HG02763 (cell line): ENCODE results near the gene BTG3.

Experiments
- ATAC-seq: cut with Tn5 transposase; IDR thresholded peaks from one replicate; pipeline ENCODE4 v1.9.1; 2021; ENCODE audit warnings: mild to moderate bottlenecking, moderate library complexity; ENCODE audit not compliant: unreplicated experiment

Gene BTG3, protein sequence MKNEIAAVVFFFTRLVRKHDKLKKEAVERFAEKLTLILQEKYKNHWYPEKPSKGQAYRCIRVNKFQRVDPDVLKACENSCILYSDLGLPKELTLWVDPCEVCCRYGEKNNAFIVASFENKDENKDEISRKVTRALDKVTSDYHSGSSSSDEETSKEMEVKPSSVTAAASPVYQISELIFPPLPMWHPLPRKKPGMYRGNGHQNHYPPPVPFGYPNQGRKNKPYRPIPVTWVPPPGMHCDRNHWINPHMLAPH

DNA sequence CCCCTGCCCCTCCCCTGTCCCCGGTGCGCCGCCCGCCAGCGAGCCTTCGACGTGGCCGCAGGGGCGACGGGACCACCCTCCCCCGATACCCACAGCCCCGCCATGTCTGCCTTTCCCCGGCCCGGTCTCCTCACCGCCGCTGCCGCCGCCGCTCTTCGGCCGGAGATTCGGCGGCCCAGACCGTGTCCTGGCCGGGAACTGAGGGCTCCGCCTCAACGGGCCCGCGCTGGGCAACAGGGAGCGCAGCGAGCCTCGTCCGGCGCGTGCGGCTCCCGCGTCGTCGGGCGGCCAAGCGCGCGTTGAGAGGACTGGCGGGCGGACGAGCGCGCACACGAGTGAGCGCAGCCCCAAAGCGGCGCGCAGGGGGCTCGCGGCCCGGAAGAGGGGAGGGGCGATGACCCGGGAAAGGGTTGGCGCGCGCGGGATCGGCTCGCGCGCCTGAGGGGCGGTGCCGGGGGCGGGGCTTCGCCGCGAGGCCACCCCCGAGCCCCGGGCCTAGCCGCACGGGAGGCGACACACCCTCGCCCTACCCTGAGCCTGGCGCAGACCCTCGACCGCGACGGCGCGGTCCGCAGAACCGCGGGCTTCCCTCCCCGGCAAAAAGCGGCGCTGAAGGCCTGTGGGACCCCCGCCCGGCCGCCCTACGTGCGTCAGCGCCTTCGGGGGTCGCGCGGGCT lies at the start of gene BTG3:
Gene BTG3, minus strand, starts transcription at position 337 of the 677 bp plus-strand sequence. CDS start 3,757 bp downstream, outside the sequence.
- peak; percentile 78 for ATAC-seq

DNA sequence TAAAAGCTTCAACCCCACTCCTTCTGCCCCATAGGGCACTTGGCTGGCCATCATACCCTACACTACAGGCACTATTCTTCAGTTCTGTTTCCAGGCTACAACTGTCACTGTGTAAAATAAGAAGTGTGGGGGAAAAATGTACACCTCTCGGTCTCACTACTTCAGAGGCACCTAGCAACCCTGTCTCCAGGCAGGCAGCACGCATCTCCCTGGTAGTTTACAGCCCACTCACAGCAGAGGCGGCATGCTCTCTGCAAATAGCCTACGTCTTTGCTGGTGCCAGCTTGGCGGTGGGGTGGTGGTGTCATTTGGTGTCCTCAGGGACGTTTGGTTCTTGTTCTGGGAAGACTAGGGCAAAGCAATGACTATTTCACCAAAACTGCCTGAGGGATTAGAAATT lies 48.2 kb upstream of the BTG3 start:
- ATAC-seq, result no peak

GRCh38 chr21:17660452-17660851 lies 47.8 kb upstream of the BTG3 start:
- ATAC-seq, result no peak

GRCh38 chr21:17658931-17659330 lies 46.2 kb upstream of the BTG3 start:
- ATAC-seq, result no peak

GRCh38 chr21:17651526-17651925 lies 38.8 kb upstream of the BTG3 start:
- ATAC-seq, result no peak

DNA sequence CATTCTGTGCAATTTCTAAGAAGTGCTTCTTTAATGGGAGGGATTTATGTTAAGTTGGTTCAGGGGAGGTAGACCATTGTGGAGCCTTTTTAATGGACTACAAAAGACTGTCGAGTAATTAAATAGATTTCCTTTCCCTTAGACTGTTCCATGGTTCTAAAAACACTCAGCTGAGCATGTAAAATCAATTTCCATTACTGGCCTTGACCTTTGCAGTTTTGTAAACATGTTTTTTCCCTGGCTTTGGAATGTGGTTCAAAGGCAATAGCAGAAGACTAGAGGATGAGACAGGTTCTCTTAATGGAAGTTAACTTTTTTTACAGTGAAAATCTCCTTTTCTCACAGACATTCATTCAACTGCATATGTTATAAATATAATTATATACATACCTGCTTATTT lies 37.6 kb upstream of the BTG3 start:
- no peak for ATAC-seq

DNA sequence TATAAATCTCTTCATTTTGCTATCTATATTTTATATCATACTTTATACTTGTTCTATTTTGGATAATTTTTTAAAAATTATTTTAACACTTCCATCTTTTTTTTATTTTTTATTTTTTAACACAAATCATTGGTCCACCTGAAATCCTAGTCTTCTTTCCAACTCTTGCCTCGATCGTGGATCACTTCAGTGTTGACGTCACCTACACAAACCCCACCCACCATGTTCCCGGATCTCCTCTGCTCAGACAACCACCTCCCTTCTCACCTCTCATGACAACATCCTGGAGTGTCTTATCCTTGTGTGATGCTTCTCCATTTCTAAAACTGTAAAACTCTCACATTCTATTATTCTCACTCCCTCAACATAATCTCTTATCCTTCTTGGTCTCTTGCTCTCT lies 34.1 kb upstream of the BTG3 start:
- no peak for ATAC-seq

DNA sequence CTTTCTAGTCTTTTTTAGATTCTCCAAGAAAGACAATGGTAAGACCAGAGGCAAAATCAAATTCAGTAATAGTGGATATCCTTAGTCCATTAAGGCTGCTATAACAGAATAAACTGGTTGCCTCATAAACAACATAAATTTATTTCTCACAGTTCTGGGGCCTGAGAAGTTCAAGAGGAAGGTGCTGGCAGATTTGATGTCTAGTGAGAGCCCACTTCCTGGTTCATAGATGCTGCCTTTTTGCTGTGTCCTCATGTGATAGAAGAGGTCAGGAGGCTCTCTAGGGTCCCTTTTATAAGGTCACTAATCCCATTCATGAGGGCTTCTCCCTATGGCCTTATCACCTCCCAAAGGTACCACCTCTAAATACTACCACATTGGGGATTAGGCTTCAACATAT lies 31.5 kb upstream of the BTG3 start:
- no peak for ATAC-seq

DNA sequence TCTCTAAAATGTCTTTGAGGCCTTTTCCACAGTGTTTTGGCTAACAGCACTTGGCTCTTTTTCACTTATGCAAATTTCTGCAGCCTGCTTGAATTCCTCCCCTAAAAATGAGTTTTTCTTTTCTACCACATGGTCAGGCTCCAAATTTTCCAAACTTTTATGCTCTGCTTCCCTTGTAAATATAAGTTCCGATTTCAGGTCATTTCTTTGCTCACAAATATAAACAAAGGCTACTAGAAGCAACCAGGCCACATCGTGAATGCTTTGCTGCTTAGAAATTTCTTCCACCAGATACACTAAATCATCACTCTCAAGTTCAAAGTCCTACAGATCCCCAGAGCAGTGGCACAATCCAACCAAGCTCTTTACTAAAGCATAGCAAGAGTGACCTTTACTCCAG lies 28.1 kb upstream of the BTG3 start:
- ATAC-seq, result no peak

- no peak for ATAC-seq
Measured at GRCh38 chr21:17636711-17637110, 24.0 kb upstream of the BTG3 start.

- ATAC-seq, result no peak
Measured at GRCh38 chr21:17631195-17631594, 18.5 kb upstream of the BTG3 start.

DNA sequence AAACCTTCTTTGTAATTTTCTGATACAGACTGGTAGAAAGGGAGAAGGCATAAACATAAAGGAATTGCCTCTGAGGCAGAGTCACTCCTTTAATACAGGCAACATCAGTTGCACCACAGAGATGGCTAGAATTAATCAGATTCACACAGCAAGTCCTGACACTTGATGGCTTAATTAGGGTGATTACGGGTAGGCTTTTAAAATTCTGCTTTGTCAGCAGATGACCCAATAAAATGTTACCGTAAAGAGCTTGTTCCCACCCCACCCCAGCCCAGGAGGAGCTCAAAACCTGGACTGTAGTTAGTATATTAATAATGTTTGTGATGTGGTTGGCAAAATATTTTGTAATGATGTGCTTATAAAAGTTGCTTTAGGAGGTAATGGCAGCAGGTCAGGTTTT lies 9.3 kb upstream of the BTG3 start:
- no peak for ATAC-seq

DNA sequence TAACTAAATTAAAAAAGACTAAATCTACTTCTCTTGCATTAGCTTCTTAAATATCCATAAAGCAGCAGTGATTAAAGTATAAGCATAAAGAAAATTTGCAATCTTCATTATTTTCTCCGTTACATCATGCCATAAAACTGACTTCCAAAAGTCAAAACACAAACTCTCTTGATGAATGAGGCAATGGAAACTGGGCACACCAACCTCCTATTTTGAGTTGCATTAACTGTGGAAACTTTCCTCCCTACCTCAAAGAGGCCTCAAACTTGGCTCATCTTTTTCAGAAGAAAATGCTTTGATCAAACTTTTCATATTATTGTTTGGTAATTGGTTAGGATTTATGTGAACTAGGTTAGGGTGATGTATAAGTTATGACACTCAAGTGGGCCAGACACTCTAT lies 4.1 kb upstream of the BTG3 start:
- no peak for ATAC-seq

DNA sequence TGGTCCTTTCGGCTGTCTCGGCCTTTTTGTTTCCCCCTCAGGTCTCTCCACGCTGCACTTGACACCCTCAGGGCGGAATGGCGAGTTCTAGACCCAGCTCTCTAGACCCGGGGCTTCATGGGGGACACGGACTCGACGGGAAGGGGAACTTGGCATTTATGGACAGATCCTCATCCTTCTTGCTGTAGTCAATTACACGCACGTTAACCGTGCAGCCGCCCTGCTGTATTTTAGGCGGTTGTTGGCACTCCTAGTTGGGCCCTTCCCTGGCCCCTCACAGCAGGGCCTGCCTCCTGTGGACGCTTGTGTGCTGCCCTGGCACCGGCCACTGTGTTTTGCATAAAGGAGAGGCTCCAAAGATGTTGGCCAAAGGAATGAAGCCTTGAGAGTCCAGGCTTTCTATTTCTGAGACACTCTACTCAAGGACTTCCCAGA lies 558 bp upstream of the BTG3 start:
- ATAC-seq, result no peak

DNA sequence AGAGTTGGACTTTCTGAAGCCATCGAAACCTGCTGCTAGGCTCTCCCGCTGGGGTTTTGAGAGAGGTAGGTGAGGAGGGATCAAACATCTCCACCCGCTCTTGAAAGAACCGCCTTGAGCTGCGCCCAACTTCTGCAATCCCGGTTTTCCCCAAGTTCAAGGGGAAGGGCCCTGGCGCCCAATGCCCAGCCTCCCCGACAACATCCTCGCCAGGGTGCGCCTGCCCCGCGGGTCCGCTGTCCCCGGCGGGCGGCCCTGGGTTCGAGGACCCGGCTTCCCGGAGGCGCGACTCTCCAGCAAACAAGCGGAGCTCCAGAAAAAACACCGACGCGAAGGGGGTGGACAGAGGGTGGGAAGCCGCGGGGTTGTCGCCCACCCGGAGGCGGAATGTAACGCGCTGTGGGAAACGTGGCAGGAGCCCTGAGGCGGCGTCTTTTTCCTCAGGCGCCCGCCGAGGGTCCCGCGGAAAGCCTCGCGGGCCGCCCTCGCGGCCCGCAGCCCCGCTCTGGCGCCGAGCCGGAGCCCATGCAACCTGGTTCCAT lies 607 bp downstream of the BTG3 start:
- ATAC-seq, result peak; percentile 20

GRCh38 chr21:17611414-17612022 lies 1.2 kb downstream of the BTG3 start:
- peak; percentile 59 for ATAC-seq

DNA sequence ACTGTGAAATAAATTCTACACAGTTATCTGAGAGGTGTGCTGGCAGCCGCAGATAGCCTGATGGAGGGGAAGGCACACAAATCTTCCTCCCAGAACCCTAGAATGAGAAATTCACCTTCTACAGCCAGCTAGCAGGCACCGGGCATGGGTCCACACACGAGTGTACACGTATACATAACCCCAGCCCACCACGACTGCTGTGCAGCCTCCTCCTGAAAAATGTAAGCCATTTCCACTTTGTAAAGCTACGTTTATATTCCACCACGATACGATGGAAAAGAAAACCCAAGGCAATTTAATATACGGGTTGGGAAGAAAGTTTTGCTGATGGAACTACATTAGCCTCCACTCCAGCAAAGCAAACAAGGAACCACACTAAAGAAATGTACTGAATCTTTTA lies 1.8 kb downstream of the BTG3 start:
- ATAC-seq, result no peak

GRCh38 chr21:17609681-17610080 lies 3.0 kb downstream of the BTG3 start:
- ATAC-seq, result no peak

GRCh38 chr21:17607684-17608083 lies 5.0 kb downstream of the BTG3 start:
- no peak for ATAC-seq

DNA sequence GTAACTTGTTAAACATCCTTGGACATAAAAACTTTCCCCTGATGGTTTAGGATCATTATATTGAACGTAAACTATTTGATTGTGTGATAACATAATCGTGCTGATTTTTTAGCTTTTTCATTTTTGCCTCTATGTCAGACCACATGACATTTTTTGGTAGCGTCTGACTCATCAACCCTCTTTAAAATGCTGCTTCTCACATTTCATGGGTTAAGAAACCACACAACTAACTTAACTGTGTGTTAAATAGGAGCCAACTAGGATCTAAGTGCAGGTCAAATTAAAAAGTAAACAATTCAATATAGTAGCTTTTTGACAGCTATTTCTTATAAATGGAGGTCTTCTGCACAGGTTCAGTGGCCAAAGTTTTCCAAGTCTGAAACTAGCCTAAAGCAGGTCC lies 9.8 kb downstream of the BTG3 start:
- ATAC-seq, result no peak

DNA sequence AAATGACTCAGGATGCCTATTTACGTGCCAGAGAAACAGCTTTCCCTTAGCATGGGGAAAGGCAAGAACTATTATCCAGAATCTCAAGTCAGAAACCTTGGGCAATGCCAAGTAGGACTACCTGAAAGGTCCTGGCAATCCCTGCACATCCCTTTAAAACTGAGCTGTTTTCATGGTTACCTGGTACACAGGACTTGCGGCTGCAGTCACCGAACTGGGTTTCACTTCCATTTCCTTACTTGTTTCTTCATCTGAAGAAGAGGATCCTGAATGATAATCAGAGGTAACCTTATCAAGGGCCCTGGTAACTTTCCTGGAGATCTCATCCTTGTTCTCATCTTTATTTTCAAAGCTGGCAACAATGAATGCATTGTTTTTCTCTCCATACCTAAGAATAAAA lies 14.3 kb downstream of the BTG3 start:
- peak; percentile 80 for ATAC-seq

DNA sequence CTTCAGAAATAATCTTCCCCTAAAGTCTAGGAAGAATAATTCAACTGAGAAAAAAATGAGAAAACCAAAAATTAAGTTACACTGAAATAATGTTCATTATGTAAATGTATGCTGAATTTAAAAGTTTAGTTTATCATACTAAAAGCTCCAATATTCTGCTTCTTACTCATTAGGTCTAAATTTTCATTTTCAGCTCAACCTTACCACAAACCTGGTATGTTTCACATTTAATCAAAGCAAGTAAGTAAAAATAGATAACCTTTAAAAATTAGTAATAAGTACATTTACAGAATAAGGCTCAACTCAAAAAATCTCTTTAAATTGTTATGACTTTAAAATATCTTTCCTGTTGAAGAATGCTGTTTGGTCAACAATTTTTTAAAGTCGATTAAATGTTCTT lies 15.0 kb downstream of the BTG3 start:
- no peak for ATAC-seq
